B cell (primary cell): ENCODE results near the gene PRKG2. TPM values are rescaled to one million over a fixed set of nuclear protein-coding genes. Genes with fewer than 3 reads are reported as not detected.

Source experiments
- ATAC-seq: fragments of 200-7000 bp; cut with Tn5 transposase; one replicate; pipeline ENCODE4 v1.10.0; 2021; ENCODE audit warnings: low read depth, mild to moderate bottlenecking, moderate number of reproducible peaks, moderate library complexity
- CTCF ChIA-PET: fragments of 350-600 bp; sonication (Branson Sonifier 250); formaldehyde crosslinking; loops from one replicate; lab custom pipeline; 2021; ENCODE audit warnings: antibody characterized with exemption, inconsistent platforms; lab: Charles Lee
- POLR2A ChIA-PET: fragments of 350-600 bp; sonication (Branson Sonifier 250); formaldehyde crosslinking; loops from one replicate; lab custom pipeline; 2021; ENCODE audit warnings: antibody characterized with exemption; lab: Charles Lee
- DNase-seq: peaks from one replicate; pipeline ENCODE4 v3.0.0; 2013
- H2AFZ ChIP-seq: 2 replicates; pipeline ENCODE4 v1.6.1; 2012; ENCODE audit warnings: mild to moderate bottlenecking, low read depth, low read length; ENCODE audit not compliant: insufficient read depth, poor library complexity, severe bottlenecking
- H3K27ac ChIP-seq, 2 donors: 1 replicate in 1 of 2; 2 replicates in 1 of 2; pipeline ENCODE4 v1.5.1; 2012 to 2013; ENCODE audit warnings: low read length in 2 of 2, mild to moderate bottlenecking in 2 of 2, moderate library complexity in 1 of 2
- H3K27me3 ChIP-seq, 4 experiments: fragments of 200-600 bp in 1 of 4; sonication (generic) in 1 of 4; replicated peaks in 1 of 4; 1 replicate in 2 of 4; 2 replicates in 2 of 4; pipeline versions ENCODE4 v1.6.1 to v1.7.0; 2013 to 2016; ENCODE audit warnings: low read length in 3 of 4, mild to moderate bottlenecking in 2 of 4, mixed read lengths in 1 of 4, moderate library complexity in 1 of 4; ENCODE audit not compliant: insufficient read depth in 4 of 4, control insufficient read depth in 3 of 4; ENCODE audit errors: control extremely low read depth in 1 of 4
- H3K36me3 ChIP-seq, 2 experiments: replicated peaks in 1 of 2; 1 replicate in 1 of 2; 2 replicates in 1 of 2; pipeline versions ENCODE4 v1.6.1 to v1.7.1; 2013; ENCODE audit warnings: low read length in 1 of 2; ENCODE audit not compliant: insufficient read depth in 2 of 2, control insufficient read depth in 1 of 2; ENCODE audit errors: control extremely low read depth in 1 of 2, extremely low read depth in 1 of 2
- H3K4me1 ChIP-seq, 2 donors: fragments of 200-600 bp in 1 of 2; sonication (generic) in 1 of 2; 1 replicate in 1 of 2; 2 replicates in 1 of 2; pipeline versions ENCODE4 v1.5.1 to v1.6.1; 2013 to 2017; ENCODE audit warnings: low read length in 2 of 2; ENCODE audit not compliant: control insufficient read depth in 2 of 2, insufficient read depth in 2 of 2
- H3K4me2 ChIP-seq: replicated peaks from 2 replicates; pipeline ENCODE3; 2012; ENCODE audit warnings: mild to moderate bottlenecking, low read depth, low read length; ENCODE audit not compliant: poor library complexity, severe bottlenecking
- H3K4me3 ChIP-seq, 5 experiments: fragments of 200-600 bp in 1 of 5; sonication (generic) in 1 of 5; 1 replicate in 3 of 5; 2 replicates in 2 of 5; pipeline versions ENCODE4 v1.5.1 to v1.7.0; 2011 to 2016; ENCODE audit warnings: low read length in 4 of 5, mild to moderate bottlenecking in 4 of 5, low read depth in 2 of 5, control low read depth in 1 of 5, moderate library complexity in 1 of 5; ENCODE audit not compliant: insufficient read depth in 1 of 5; ENCODE audit errors: control extremely low read depth in 1 of 5, extremely low read depth in 1 of 5
- H3K79me2 ChIP-seq: fragments of 200-600 bp; sonication (generic); one replicate; pipeline ENCODE4 v1.6.0; 2016; ENCODE audit warnings: low read length; ENCODE audit not compliant: control insufficient read depth, insufficient read depth
- H3K9ac ChIP-seq: fragments of 200-600 bp; sonication (generic); 2 replicates; pipeline ENCODE4 v1.6.1; 2017; ENCODE audit warnings: mild to moderate bottlenecking, low read length, moderate library complexity
- H3K9me3 ChIP-seq, 3 donors: one replicate each; pipeline versions ENCODE4 v1.6.1 to v1.7.1; 2013; ENCODE audit warnings: low read length in 2 of 3; ENCODE audit not compliant: control insufficient read depth in 2 of 3, insufficient read depth in 1 of 3; ENCODE audit errors: control extremely low read depth in 1 of 3
- H4K20me1 ChIP-seq: 2 replicates; pipeline ENCODE4 v1.6.0; 2012; ENCODE audit warnings: mild to moderate bottlenecking, low read length; ENCODE audit not compliant: insufficient read depth, control insufficient read depth, poor library complexity, severe bottlenecking
- H3K27ac Mint-ChIP-seq: one replicate; pipeline ENCODE4 v1.8.0; 2021; ENCODE audit warnings: mixed read lengths
- H3K27me3 Mint-ChIP-seq: one replicate; pipeline ENCODE4 v1.8.0; 2021; ENCODE audit warnings: mixed read lengths
- H3K4me1 Mint-ChIP-seq: one replicate; pipeline ENCODE4 v1.8.0; 2021; ENCODE audit warnings: mixed read lengths
- H3K4me3 Mint-ChIP-seq: one replicate; pipeline ENCODE4 v1.8.0; 2021; ENCODE audit warnings: mixed read lengths
- H3K9me3 Mint-ChIP-seq: one replicate; pipeline ENCODE4 v1.8.0; 2022; ENCODE audit warnings: mixed read lengths; ENCODE audit not compliant: insufficient read depth
- CTCF ChIP-seq: fragments of 200-600 bp; IDR thresholded peaks from one replicate; pipeline ENCODE4 v1.8.0; 2022; ENCODE audit warnings: antibody characterized with exemption, mild to moderate bottlenecking
- EZH2 ChIP-seq: IDR thresholded peaks from 2 replicates; pipeline ENCODE4 v1.6.1; 2012; ENCODE audit warnings: borderline replicate concordance, low read depth, mild to moderate bottlenecking, moderate library complexity, low read length; ENCODE audit not compliant: insufficient read depth, poor library complexity, severe bottlenecking
- WGBS: methylation state at CpG from one replicate; pipeline ENCODE4 v1.1.5; 2013; ENCODE audit warnings: missing lambda C conversion rate; ENCODE audit not compliant: insufficient coverage; 5-methylcytosine and 5-hydroxymethylcytosine counted together
- intact Hi-C: fragments of 100-400 bp; cut with micrococcal nuclease; formaldehyde crosslinking; loops from one replicate; pipeline ENCODE4 v1.10.0; 2022
- polyA plus RNA-seq: library from polyadenylated mRNA; depleted of rRNA; stranded (reverse); fragments of >200 nt; gene quantifications from 2 replicates; pipeline ENCODE4 v1.2.3, GENCODE V29; 2012
- total RNA-seq, 2 donors: library from RNA; stranded (reverse); fragments of 120-200 nt in 1 of 2; gene quantifications; 1 replicate in 1 of 2; 2 replicates in 1 of 2; pipeline versions ENCODE4 v1.2.3 to v1.2.4, GENCODE V29; 2013 to 2022

PRKG2 gene
- total and polyA plus RNA-seq, 2 donors (not counting 1 experiment from before 2014, with no cell fraction given) = 0.61 to 0.86 TPM

- Histone ChIP-seq H3K4me2 (no peak overlapping the region), H3K9ac (no peak overlapping the region), H3K4me3 (no peak overlapping the region), H4K20me1 (no peaks in the 10 kb centered on the region), H3K4me1 (peaks cover 7 to 10% of the 10 kb centered on the region in 2 donors), H3K9me3 (peaks cover 0 to 6% (median 0%) of the 10 kb centered on the region in 3 donors), H2AFZ (no peak overlapping the region), H3K36me3 (no peaks in the 10 kb centered on the region), H3K27me3 (peaks cover 0 to 38% (median 7%) of the 10 kb centered on the region in 4 experiments), H3K79me2 (no peaks in the 10 kb centered on the region), H3K27ac (no peak overlapping the region)
- H3K4me1 Mint-ChIP-seq = peaks cover 12% of the 10 kb centered on the region
- no peak overlapping the region for H3K27ac Mint-ChIP-seq
- POLR2A ChIA-PET = no interaction called here
- no peak for ATAC-seq
- CTCF ChIA-PET = no interaction called here
- no peak overlapping the region for H3K4me3 Mint-ChIP-seq
- no peaks in the 10 kb centered on the region for H3K9me3 Mint-ChIP-seq
- no peak for DNase-seq
- TF ChIP-seq EZH2 (no peak), CTCF (no peak)
- peaks cover 47% of the 10 kb centered on the region for H3K27me3 Mint-ChIP-seq
- WGBS = 100% methylated on average over 1 of the region's 1 CpG
- intact Hi-C loops = no loop called here
These were observed 3.2 kb upstream of the PRKG2 start for GRCh38 chr4:81218206-81218605.

- peaks cover 7 to 10% of the 10 kb centered on the region in 2 donors for H3K4me1 ChIP-seq
- H4K20me1 ChIP-seq = no peaks in the 10 kb centered on the region
- H3K27ac ChIP-seq = no peak overlapping the region
- H3K4me3 ChIP-seq = no peak overlapping the region
- TF ChIP-seq EZH2 (no peak), CTCF (no peak)
- H3K27me3 Mint-ChIP-seq = peaks cover 47% of the 10 kb centered on the region
- no peak overlapping the region for H3K4me3 Mint-ChIP-seq
- H3K9me3 Mint-ChIP-seq = no peaks in the 10 kb centered on the region
- 89% methylated on average over 1 of the region's 3 CpGs for WGBS
- H3K27me3 ChIP-seq = peaks cover 0 to 41% (median 8%) of the 10 kb centered on the region in 4 experiments
- DNase-seq (no peak), ATAC-seq (no peak)
- no peak overlapping the region for H3K27ac Mint-ChIP-seq
- no peaks in the 10 kb centered on the region for H3K36me3 ChIP-seq
- peaks cover 0 to 6% (median 0%) of the 10 kb centered on the region in 3 donors for H3K9me3 ChIP-seq
- H3K4me2 ChIP-seq = no peak overlapping the region
- no peaks in the 10 kb centered on the region for H3K79me2 ChIP-seq
- no peak overlapping the region for H2AFZ ChIP-seq
- no peak overlapping the region for H3K9ac ChIP-seq
- ChIA-PET POLR2A (no interaction called here), CTCF (no interaction called here)
- intact Hi-C loops = no loop called here
- H3K4me1 Mint-ChIP-seq = peaks cover 12% of the 10 kb centered on the region
These were observed 2.8 kb upstream of the PRKG2 start for GRCh38 chr4:81217779-81218178.
